ENCODE measurements around the gene NDUFV2.

The NDUFV2 gene

GRCh38 chr18:9102508-9103375, at the start of gene NDUFV2:
Gene NDUFV2 (plus strand): TSS chr18:9102699. CDS start chr18:9102744, 45 bp downstream.
- in situ Hi-C loops (cut with HindIII; ENCODE audit: low sequenced_read_pairs) = no loop called here

GRCh38 chr18:9053814-9054213, 48.7 kb upstream of the NDUFV2 start:
- in situ Hi-C loops (cut with HindIII; ENCODE audit: low sequenced_read_pairs) = no loop called here

- in situ Hi-C loops (cut with HindIII; ENCODE audit: low sequenced_read_pairs) = no loop called here
Observed at GRCh38 chr18:9055185-9055584, 47.3 kb upstream of the NDUFV2 start.

GRCh38 chr18:9055626-9056025, 46.9 kb upstream of the NDUFV2 start:
- in situ Hi-C loops (cut with HindIII; ENCODE audit: low sequenced_read_pairs) = no loop called here

- in situ Hi-C loops (cut with HindIII; ENCODE audit: low sequenced_read_pairs) = no loop called here
Observed at GRCh38 chr18:9057646-9058045, 44.9 kb upstream of the NDUFV2 start.

- in situ Hi-C loops (cut with HindIII; ENCODE audit: low sequenced_read_pairs) = no loop called here
Observed at GRCh38 chr18:9058406-9058805, 44.1 kb upstream of the NDUFV2 start.

GRCh38 chr18:9062418-9062751, 40.1 kb upstream of the NDUFV2 start:
- in situ Hi-C loops (cut with HindIII; ENCODE audit: low sequenced_read_pairs) = no loop called here

- in situ Hi-C loops (cut with HindIII; ENCODE audit: low sequenced_read_pairs) = loop anchor here (5.0 kb wide), 1 partner anchor 39 kb away; no protein-coding TSS in a partner anchor
Observed at GRCh38 chr18:9065864-9066263, 36.6 kb upstream of the NDUFV2 start.

- in situ Hi-C loops (cut with HindIII; ENCODE audit: low sequenced_read_pairs) = loop anchor here (5.0 kb wide), 1 partner anchor 39 kb away; no protein-coding TSS in a partner anchor
Observed at GRCh38 chr18:9066358-9066757, 36.1 kb upstream of the NDUFV2 start.

GRCh38 chr18:9066817-9067306, 35.6 kb upstream of the NDUFV2 start:
- in situ Hi-C loops (cut with HindIII; ENCODE audit: low sequenced_read_pairs) = loop anchor here (5.0 kb wide), 1 partner anchor 40 kb away; no protein-coding TSS in a partner anchor

GRCh38 chr18:9067823-9068222, 34.7 kb upstream of the NDUFV2 start:
- in situ Hi-C loops (cut with HindIII; ENCODE audit: low sequenced_read_pairs) = loop anchor here (5.0 kb wide), 1 partner anchor 41 kb away; no protein-coding TSS in a partner anchor

- in situ Hi-C loops (cut with HindIII; ENCODE audit: low sequenced_read_pairs) = loop anchor here (5.0 kb wide), 1 partner anchor 41 kb away; no protein-coding TSS in a partner anchor
Observed at GRCh38 chr18:9068346-9068745, 34.2 kb upstream of the NDUFV2 start.

- in situ Hi-C loops (cut with HindIII; ENCODE audit: low sequenced_read_pairs) = loop anchor here (5.0 kb wide), 1 partner anchor 42 kb away; no protein-coding TSS in a partner anchor
Observed at GRCh38 chr18:9069601-9070000, 32.9 kb upstream of the NDUFV2 start.

- in situ Hi-C loops (cut with HindIII; ENCODE audit: low sequenced_read_pairs) = no loop called here
Observed at GRCh38 chr18:9070212-9070611, 32.3 kb upstream of the NDUFV2 start.

GRCh38 chr18:9079818-9080528, 22.5 kb upstream of the NDUFV2 start:
- in situ Hi-C loops (cut with HindIII; ENCODE audit: low sequenced_read_pairs) = no loop called here

- in situ Hi-C loops (cut with HindIII; ENCODE audit: low sequenced_read_pairs) = no loop called here
Observed at GRCh38 chr18:9081940-9082339, 20.6 kb upstream of the NDUFV2 start.

- in situ Hi-C loops (cut with HindIII; ENCODE audit: low sequenced_read_pairs) = no loop called here
Observed at GRCh38 chr18:9082711-9083510, 19.6 kb upstream of the NDUFV2 start.

GRCh38 chr18:9086015-9086414, 16.5 kb upstream of the NDUFV2 start:
- in situ Hi-C loops (cut with HindIII; ENCODE audit: low sequenced_read_pairs) = no loop called here

- in situ Hi-C loops (cut with HindIII; ENCODE audit: low sequenced_read_pairs) = no loop called here
Observed at GRCh38 chr18:9086624-9087023, 15.9 kb upstream of the NDUFV2 start.

GRCh38 chr18:9087144-9087543, 15.4 kb upstream of the NDUFV2 start:
- in situ Hi-C loops (cut with HindIII; ENCODE audit: low sequenced_read_pairs) = no loop called here

GRCh38 chr18:9088252-9088651, 14.2 kb upstream of the NDUFV2 start:
- in situ Hi-C loops (cut with HindIII; ENCODE audit: low sequenced_read_pairs) = no loop called here
